Lower leg skin (tissue), 4 donors: Measurements from ENCODE around the gene GLRX5. TPM values are rescaled to one million over a fixed set of nuclear protein-coding genes. Genes with fewer than 3 reads are reported as not detected.

Experiments used
- DNase-seq, 2 donors: peaks; one replicate each; pipeline ENCODE4 v3.0.0-alpha.2; 2019; ENCODE audit warnings: low spot score in 2 of 2
- H3K4me3 ChIP-seq: fragments of 200-600 bp; sonication (generic); 2 replicates; pipeline ENCODE4 v1.5.1; 2017; ENCODE audit warnings: mild to moderate bottlenecking, low read depth; ENCODE audit not compliant: poor library complexity, severe bottlenecking
- CTCF ChIP-seq, 3 donors: fragments of 450-650 bp; IDR thresholded peaks; one replicate each; pipeline ENCODE4 v1.5.1; 2016; ENCODE audit warnings: antibody characterized with exemption in 3 of 3, mild to moderate bottlenecking in 3 of 3, moderate library complexity in 2 of 3
- POLR2A ChIP-seq, 2 donors: fragments of 450-650 bp; IDR thresholded peaks; one replicate each; pipeline ENCODE4 v1.6.1; 2016 to 2017; ENCODE audit warnings: antibody characterized with exemption in 2 of 2, mild to moderate bottlenecking in 1 of 2, moderate library complexity in 1 of 2
- WGBS, 2 donors: methylation state at CpG; one replicate each; pipeline ENCODE4 v1.1.5; 2018; 5-methylcytosine and 5-hydroxymethylcytosine counted together
- intact Hi-C: fragments of 100-400 bp; cut with DNase I; formaldehyde crosslinking; loops from one replicate; pipeline ENCODE4 v1.15.0; 2023; ENCODE audit warnings: low total_unique reads
- total RNA-seq, 4 donors: library from RNA; depleted of rRNA; stranded (reverse); fragments of >200 nt; gene quantifications; one replicate each; pipeline ENCODE4 v1.1.0, GENCODE V29; 2016

The GLRX5 gene
- total RNA-seq, 4 donors from 2014 or later = 26.4 to 34.6 (median 33.9) TPM

DNA sequence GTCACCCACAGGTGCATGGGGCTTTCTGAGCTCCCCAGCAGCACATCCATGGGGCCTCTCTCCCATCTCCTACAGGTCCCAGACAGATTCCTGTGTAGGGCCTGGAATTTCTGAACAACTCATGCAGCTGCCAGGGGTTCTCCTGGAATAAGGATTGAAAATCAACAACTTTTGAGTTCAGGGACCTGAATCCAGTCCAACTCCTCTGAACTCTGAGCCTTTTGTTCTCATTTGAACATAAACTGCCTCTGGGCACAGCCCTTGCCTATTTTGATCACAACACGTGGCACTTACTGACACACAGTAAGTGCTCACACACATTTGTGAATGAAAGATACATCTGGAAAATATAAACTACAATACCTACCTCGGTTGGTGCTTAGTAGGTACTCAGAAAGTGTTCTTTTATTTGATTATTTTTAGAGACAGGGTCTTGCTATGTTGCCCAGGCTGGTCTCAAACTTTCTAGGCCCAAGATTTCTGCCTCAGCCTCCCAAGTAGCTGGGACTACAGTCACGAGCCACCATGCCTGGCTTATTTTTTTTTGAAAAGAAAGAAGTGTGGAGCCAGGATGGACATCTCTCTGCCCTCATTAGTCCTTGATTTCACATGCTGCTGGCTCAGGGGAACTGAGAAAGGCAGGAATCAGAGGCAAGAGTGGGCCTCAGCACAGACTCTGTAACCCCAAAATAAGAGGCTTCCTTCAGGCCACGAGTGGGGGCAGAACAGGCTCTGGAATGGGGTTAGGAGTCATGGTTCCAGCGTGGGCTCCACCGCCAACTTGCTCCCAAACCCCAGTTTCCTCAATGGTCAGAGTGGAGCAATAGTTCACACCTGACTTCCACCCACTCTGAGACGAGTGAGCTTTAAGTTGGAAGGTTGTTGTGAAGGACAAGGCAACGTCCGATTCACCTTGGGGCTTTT lies 45.4 kb upstream of the GLRX5 start:
- no peak for DNase-seq
- 64% methylated on average over 9 of the region's 9 CpGs for WGBS, 2 donors
- H3K4me3 ChIP-seq = no peak overlapping the region
- intact Hi-C loops = no loop called here
- TF ChIP-seq POLR2A (IDR thresholded peaks at IDR 0.05) = no peak
- TF ChIP-seq CTCF (IDR thresholded peaks at IDR 0.05) = no peak

DNA sequence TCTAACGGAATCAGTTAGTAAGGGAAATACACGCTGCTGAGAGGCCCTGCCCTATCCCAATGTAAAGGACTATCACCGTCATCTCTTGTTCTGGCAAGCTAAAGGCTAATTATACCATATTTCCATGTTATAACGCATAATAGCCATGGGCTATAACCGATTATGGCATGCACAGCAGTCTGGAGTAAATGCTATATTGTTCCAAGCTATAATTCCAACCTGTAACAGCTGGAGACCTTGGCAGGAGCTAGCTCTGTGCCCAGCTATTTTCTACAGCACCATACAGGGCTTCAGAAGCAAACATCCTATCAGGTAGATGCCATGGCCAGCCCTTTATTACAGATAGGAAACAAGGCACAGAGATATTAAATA lies 44.7 kb upstream of the GLRX5 start:
- no peak for DNase-seq
- intact Hi-C loops = no loop called here
- TF ChIP-seq CTCF (IDR thresholded peaks at IDR 0.05) = no peak
- no peak for TF ChIP-seq POLR2A (IDR thresholded peaks at IDR 0.05)
- no peak overlapping the region for H3K4me3 ChIP-seq
- 60 to 61% methylated on average over 5 of the region's 5 CpGs for WGBS, 2 donors

DNA sequence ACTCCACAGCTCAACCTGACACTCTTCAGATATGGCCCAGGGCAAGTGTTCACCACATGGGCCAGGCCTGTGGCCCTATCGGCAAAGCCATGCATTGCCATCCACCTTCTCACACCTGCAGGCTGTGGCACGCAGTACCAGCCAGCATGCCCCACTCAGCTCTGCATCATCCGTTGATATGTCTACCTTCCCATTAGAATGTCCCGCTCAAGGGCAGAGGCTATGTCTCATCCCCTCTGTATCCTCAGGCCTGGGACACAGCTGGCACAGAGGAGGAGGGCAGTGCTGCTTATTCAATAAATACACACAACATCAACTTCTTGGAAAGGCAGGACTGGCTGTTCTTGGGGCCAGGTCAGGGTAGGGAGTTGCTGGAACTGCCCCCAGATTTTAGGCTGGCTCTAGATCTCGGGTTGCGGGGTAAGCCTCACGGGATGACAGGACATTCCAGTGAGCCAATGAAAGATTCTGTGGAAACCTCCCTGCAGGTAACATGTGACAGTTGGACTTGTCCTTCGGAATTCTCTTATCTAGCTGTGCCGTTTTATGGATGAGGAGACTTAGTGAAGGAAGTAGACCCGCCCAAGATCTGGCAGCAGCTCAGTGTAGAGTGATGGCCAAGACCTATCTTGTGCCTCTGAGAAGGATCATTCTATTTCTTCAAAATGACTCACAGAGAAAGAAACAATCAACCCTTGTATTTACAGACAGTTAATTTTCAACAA lies 44.0 kb upstream of the GLRX5 start:
- intact Hi-C loops = no loop called here

DNA sequence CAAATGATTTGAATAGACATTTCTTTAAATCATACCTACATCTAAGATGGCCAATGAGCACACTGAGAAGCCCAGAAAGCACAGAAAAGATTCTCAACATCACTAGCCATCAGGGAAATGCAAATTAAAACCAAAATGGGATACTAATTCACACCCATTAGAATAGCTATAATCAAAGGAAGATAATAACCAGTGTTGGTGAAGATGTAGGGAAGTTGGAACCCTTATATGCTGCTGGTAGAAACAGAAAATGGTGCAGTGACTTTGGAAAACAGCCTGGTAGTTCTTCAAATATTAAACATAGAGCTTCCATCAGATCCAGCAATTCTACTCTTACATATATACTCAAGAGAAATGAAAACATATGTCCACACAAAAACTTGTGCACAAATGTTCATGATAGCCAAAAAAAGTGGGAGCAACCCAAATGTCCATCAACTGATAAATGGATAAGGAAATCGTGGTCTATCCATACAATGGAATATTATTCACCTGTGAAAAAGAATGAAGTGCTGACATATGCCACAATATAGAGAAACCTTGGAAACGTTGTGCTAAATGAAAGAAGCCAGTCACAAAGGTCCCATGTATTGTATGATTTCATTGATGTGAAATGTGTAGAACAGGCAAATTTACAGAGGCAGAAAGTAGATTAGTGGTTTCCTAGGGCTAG lies 42.8 kb upstream of the GLRX5 start:
- TF ChIP-seq CTCF (IDR thresholded peaks at IDR 0.05) (no peak), POLR2A (IDR thresholded peaks at IDR 0.05) (no peak)
- intact Hi-C loops = no loop called here
- DNase-seq = no peak
- H3K4me3 ChIP-seq = no peak overlapping the region
- WGBS, 2 donors = 84 to 88% methylated on average over 2 of the region's 2 CpGs

More for the DNA sequence above, 44.0 kb upstream of the GLRX5 start:
- no peak overlapping the region for H3K4me3 ChIP-seq
- peak in 1 of 2 donors; percentile 74 for DNase-seq
- TF ChIP-seq CTCF (IDR thresholded peaks at IDR 0.05) (no peak), POLR2A (IDR thresholded peaks at IDR 0.05) (no peak)
- WGBS, 2 donors = 32 to 36% methylated on average over 10 of the region's 10 CpGs

GRCh38 chr14:95493503-95493902 lies 41.3 kb upstream of the GLRX5 start:
- intact Hi-C loops = no loop called here
- H3K4me3 ChIP-seq = no peak overlapping the region
- WGBS, 2 donors = 80 to 84% methylated on average over 5 of the region's 5 CpGs
- no peak for DNase-seq
- no peak for TF ChIP-seq POLR2A (IDR thresholded peaks at IDR 0.05)

GRCh38 chr14:95493976-95494375 lies 40.9 kb upstream of the GLRX5 start:
- TF ChIP-seq POLR2A (IDR thresholded peaks at IDR 0.05) (no peak), CTCF (IDR thresholded peaks at IDR 0.05) (no peak)
- WGBS, 2 donors = 88 to 89% methylated on average over 4 of the region's 4 CpGs
- DNase-seq = no peak
- intact Hi-C loops = no loop called here
- H3K4me3 ChIP-seq = no peak overlapping the region
